Loucy (cell line): ENCODE measurements around the gene KCNJ15.

Experiments used
- H2AFZ ChIP-seq: fragments of 200-600 bp; sonication (generic); 2 replicates; pipeline ENCODE4 v1.6.0; 2016; ENCODE audit warnings: antibody characterized with exemption, mild to moderate bottlenecking, low read length, moderate library complexity
- H3F3A ChIP-seq: fragments of 200-600 bp; 2 replicates; pipeline ENCODE4 v1.6.0; 2016; ENCODE audit warnings: antibody characterized with exemption, low read depth, mild to moderate bottlenecking
- H3K27me3 ChIP-seq: fragments of 200-600 bp; sonication (generic); 2 replicates; pipeline ENCODE4 v1.6.1; 2014; ENCODE audit warnings: low read length, mild to moderate bottlenecking; ENCODE audit not compliant: insufficient read depth, poor library complexity, severe bottlenecking
- H3K36me3 ChIP-seq: fragments of 200-600 bp; sonication (generic); 2 replicates; pipeline ENCODE4 v1.6.1; 2016; ENCODE audit warnings: low read length; ENCODE audit not compliant: insufficient read depth
- H3K4me1 ChIP-seq: fragments of 200-600 bp; sonication (generic); 2 replicates; pipeline ENCODE4 v1.5.1; 2014; ENCODE audit warnings: low read length, mild to moderate bottlenecking; ENCODE audit not compliant: insufficient read depth, poor library complexity, severe bottlenecking
- H3K4me2 ChIP-seq: fragments of 200-600 bp; sonication (generic); 2 replicates; pipeline ENCODE4 v1.6.0; 2014; ENCODE audit warnings: antibody characterized with exemption, low read length, low read depth, mild to moderate bottlenecking; ENCODE audit not compliant: poor library complexity, severe bottlenecking
- H3K4me3 ChIP-seq: fragments of 200-600 bp; sonication (generic); 2 replicates; pipeline ENCODE4 v1.5.1; 2014; ENCODE audit warnings: low read length, mild to moderate bottlenecking, mixed read lengths; ENCODE audit not compliant: poor library complexity, severe bottlenecking
- H3K79me2 ChIP-seq: fragments of 200-600 bp; sonication (generic); 2 replicates; pipeline ENCODE4 v1.6.1; 2014; ENCODE audit warnings: low read length; ENCODE audit not compliant: insufficient read depth
- H3K9ac ChIP-seq: fragments of 200-600 bp; sonication (generic); 2 replicates; pipeline ENCODE4 v1.6.0; 2014; ENCODE audit warnings: mild to moderate bottlenecking, low read depth, low read length, moderate library complexity; ENCODE audit not compliant: poor library complexity, severe bottlenecking
- H3K9me2 ChIP-seq: fragments of 200-600 bp; sonication (generic); replicated peaks from 2 replicates; pipeline ENCODE4 v1.6.1; 2016; ENCODE audit warnings: low read depth, low read length, mixed read lengths
- H3K9me3 ChIP-seq: fragments of 200-600 bp; sonication (generic); 2 replicates; pipeline ENCODE4 v1.6.1; 2014; ENCODE audit warnings: mild to moderate bottlenecking, antibody characterized with exemption, low read length, low read depth; ENCODE audit not compliant: insufficient read depth
- H4K20me1 ChIP-seq: fragments of 200-600 bp; sonication (generic); 2 replicates; pipeline ENCODE4 v1.6.0; 2014; ENCODE audit warnings: antibody characterized with exemption, low read length, mild to moderate bottlenecking; ENCODE audit not compliant: insufficient read depth, poor library complexity, severe bottlenecking
- EZH2phosphoT487 ChIP-seq: fragments of 200-600 bp; IDR thresholded peaks from 2 replicates; pipeline ENCODE4 v1.6.1; 2018; ENCODE audit warnings: antibody characterized with exemption, mild to moderate bottlenecking, moderate library complexity, borderline replicate concordance
- TF ChIP-seq, protein P1 (sequence below): fragments of 200-600 bp; sonication (generic); conservative IDR thresholded peaks from 2 replicates; pipeline ENCODE4 v1.5.1; 2014; ENCODE audit warnings: mild to moderate bottlenecking, antibody characterized with exemption, low read length

Gene KCNJ15

DNA sequence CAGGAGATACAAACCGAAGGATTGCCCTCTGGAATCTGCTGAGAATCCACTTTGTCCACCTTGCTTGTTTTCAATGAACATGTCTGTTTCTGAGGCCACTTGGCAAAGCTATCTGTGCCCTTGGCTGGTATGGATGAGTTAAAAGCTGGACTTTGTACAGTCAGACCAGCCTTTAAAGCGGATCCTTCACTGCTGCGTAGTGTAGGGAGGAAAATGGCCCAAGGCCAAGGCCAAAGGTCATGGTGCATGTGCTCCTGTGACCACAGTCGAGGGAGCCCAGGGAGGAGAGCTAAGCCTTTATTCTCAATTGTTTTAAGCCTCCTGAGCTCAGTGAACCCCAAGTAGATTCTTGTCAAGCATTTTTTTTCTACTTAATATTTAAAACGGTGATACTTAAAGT is 37.0 kb downstream of the KCNJ15 start:
- H3K4me3 ChIP-seq, result no peak overlapping the region
- H3K9ac ChIP-seq, result no peak overlapping the region
- no peak overlapping the region for H2AFZ ChIP-seq
- no peaks in the 10 kb centered on the region for H4K20me1 ChIP-seq
- no peaks in the 10 kb centered on the region for H3K9me2 ChIP-seq
- TF ChIP-seq, protein P1, sequence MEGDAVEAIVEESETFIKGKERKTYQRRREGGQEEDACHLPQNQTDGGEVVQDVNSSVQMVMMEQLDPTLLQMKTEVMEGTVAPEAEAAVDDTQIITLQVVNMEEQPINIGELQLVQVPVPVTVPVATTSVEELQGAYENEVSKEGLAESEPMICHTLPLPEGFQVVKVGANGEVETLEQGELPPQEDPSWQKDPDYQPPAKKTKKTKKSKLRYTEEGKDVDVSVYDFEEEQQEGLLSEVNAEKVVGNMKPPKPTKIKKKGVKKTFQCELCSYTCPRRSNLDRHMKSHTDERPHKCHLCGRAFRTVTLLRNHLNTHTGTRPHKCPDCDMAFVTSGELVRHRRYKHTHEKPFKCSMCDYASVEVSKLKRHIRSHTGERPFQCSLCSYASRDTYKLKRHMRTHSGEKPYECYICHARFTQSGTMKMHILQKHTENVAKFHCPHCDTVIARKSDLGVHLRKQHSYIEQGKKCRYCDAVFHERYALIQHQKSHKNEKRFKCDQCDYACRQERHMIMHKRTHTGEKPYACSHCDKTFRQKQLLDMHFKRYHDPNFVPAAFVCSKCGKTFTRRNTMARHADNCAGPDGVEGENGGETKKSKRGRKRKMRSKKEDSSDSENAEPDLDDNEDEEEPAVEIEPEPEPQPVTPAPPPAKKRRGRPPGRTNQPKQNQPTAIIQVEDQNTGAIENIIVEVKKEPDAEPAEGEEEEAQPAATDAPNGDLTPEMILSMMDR, result no peak
- TF ChIP-seq EZH2phosphoT487, result no peak
- H3K36me3 ChIP-seq, result no peaks in the 10 kb centered on the region
- H3F3A ChIP-seq, result no peaks in the 10 kb centered on the region
- no peak overlapping the region for H3K4me2 ChIP-seq
- no peaks in the 10 kb centered on the region for H3K4me1 ChIP-seq
- no peaks in the 10 kb centered on the region for H3K9me3 ChIP-seq
- no peaks in the 10 kb centered on the region for H3K79me2 ChIP-seq
- H3K27me3 ChIP-seq, result no peaks in the 10 kb centered on the region

DNA sequence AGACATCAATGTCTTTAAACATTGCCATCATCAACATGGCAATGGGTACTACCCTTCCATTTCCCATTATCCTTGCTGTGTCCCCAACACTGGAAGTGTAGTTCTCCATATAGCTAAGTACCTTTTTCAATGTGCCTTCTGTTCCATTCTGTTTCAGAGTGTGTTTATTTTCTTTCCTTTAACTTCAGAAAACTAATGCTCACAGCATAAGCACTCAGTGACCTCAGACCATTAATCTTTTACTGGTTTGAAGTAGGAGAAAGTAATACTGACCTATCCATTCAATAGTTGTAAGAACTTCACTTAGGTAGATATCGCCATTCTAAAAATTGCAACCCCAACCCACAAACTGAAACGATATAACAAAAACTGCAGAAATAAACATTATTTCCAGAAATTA is 37.8 kb downstream of the KCNJ15 start:
- Histone ChIP-seq H3K9ac (no peak overlapping the region), H3F3A (no peaks in the 10 kb centered on the region), H3K4me3 (no peak overlapping the region), H3K4me1 (no peaks in the 10 kb centered on the region), H3K9me3 (no peaks in the 10 kb centered on the region), H3K79me2 (no peaks in the 10 kb centered on the region), H3K4me2 (no peak overlapping the region), H2AFZ (no peak overlapping the region), H3K9me2 (no peaks in the 10 kb centered on the region), H4K20me1 (no peaks in the 10 kb centered on the region), H3K27me3 (no peaks in the 10 kb centered on the region), H3K36me3 (no peaks in the 10 kb centered on the region)
- TF ChIP-seq EZH2phosphoT487, result no peak
- TF ChIP-seq, protein P1, result no peak

DNA sequence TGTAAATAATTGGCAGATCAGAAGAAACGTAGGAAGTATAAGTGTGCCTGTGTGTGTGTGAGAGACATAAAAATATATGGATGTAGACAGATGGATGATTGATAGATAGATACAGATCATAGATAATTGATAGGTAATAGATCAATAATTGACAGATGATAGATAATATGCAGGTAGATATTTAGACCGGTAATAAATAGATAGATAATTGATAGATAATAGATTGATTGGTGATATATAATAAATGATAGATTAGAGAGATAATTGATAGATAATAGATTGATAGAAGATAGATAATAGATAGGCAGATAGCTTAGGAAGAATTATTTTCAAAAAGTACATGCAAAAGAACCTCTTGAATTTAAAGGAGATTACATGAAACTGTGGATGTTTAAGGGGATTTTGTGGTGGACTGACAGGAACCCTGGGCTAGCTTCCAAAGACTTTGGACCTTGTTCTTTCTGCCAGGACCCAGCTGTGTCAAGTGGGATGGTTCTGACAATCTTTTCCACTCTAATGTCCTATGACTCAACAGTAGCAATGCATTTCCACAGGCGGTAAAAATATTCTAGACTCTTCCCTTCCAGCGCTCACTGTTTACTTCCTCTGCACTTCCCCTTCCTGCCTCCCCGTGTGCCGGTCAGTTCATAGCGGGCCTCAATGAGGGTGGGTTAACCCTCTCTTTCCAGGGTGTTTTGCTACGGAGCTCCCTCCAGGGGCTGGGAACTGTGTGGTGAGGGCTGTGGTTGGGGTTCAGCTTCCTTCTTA is 39.4 kb downstream of the KCNJ15 start:
- H3K9ac ChIP-seq, result no peak overlapping the region

More for the DNA sequence above, 39.4 kb downstream of the KCNJ15 start:
- Histone ChIP-seq H3F3A (no peaks in the 10 kb centered on the region), H3K9me2 (no peaks in the 10 kb centered on the region), H3K36me3 (no peaks in the 10 kb centered on the region), H3K4me2 (no peak overlapping the region), H3K4me3 (no peak overlapping the region), H2AFZ (no peak overlapping the region), H3K27me3 (no peaks in the 10 kb centered on the region), H3K9me3 (no peaks in the 10 kb centered on the region), H3K4me1 (peaks cover 6% of the 10 kb centered on the region), H3K79me2 (no peaks in the 10 kb centered on the region), H4K20me1 (no peaks in the 10 kb centered on the region)
- no peak for TF ChIP-seq EZH2phosphoT487
- TF ChIP-seq, protein P1, result no peak
